ENCODE data around the gene ZDHHC18.

- TF ChIP-seq, protein P1, sequence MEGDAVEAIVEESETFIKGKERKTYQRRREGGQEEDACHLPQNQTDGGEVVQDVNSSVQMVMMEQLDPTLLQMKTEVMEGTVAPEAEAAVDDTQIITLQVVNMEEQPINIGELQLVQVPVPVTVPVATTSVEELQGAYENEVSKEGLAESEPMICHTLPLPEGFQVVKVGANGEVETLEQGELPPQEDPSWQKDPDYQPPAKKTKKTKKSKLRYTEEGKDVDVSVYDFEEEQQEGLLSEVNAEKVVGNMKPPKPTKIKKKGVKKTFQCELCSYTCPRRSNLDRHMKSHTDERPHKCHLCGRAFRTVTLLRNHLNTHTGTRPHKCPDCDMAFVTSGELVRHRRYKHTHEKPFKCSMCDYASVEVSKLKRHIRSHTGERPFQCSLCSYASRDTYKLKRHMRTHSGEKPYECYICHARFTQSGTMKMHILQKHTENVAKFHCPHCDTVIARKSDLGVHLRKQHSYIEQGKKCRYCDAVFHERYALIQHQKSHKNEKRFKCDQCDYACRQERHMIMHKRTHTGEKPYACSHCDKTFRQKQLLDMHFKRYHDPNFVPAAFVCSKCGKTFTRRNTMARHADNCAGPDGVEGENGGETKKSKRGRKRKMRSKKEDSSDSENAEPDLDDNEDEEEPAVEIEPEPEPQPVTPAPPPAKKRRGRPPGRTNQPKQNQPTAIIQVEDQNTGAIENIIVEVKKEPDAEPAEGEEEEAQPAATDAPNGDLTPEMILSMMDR (IDR thresholded peaks at IDR 0.05), result no peak
- TF ChIP-seq POLR2AphosphoS5 (IDR thresholded peaks at IDR 0.05), result no peak
- no peak for TF ChIP-seq POLR2A (IDR thresholded peaks at IDR 0.05; ENCODE audit: low read depth)
Observed at GRCh38 chr1:26792924-26793323, 33.6 kb upstream of the ZDHHC18 start.
